HG03469 (cell line): ENCODE measurements around the gene R3HDM4.

Experiments used
- ATAC-seq: cut with Tn5 transposase; IDR thresholded peaks from one replicate; pipeline ENCODE4 v1.9.1; 2021; ENCODE audit warnings: mild to moderate bottlenecking, moderate library complexity, moderate number of reproducible peaks; ENCODE audit not compliant: unreplicated experiment

R3HDM4 gene

DNA sequence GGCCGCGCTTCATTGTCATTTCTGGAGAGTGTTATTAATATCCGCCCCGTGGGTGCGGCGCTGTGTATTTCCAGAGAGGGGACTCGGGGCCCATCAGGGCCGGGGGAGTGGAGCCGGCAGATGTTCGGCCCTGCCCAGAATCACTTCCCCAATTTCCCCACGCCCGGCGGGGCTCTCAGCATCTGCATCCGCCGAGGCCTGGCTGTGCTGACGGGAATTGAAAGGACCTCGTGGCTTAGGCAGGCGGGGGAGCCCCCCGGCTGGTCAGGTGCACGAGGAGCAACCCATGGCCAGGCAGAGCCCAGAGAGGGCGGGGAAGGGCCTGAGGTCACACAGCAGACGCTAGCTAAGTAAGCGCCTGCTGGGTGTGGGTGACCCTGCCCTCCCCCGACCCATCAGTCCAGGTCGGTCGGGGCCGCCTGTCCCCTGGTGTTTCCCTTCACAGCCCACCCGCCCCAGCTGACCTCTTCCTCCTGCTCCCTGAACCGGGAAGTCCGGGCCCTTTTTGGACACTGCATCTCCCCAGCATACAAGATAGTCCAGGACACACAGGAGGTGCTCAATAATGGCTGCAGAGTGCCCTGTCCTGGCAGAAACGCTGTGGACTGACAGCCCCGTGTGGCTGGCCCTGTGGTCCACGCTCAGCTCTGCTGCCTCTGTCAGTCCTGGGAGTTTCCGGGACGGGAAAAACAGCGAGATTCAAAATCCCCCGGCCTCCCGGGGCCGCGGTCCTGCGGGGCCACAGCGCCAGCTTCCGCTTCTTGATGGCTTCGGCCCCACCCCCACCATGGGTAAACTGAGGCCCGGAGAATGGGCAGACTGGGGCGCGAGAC, 34.9 kb upstream of the R3HDM4 start:
- peak; percentile 38 for ATAC-seq

DNA sequence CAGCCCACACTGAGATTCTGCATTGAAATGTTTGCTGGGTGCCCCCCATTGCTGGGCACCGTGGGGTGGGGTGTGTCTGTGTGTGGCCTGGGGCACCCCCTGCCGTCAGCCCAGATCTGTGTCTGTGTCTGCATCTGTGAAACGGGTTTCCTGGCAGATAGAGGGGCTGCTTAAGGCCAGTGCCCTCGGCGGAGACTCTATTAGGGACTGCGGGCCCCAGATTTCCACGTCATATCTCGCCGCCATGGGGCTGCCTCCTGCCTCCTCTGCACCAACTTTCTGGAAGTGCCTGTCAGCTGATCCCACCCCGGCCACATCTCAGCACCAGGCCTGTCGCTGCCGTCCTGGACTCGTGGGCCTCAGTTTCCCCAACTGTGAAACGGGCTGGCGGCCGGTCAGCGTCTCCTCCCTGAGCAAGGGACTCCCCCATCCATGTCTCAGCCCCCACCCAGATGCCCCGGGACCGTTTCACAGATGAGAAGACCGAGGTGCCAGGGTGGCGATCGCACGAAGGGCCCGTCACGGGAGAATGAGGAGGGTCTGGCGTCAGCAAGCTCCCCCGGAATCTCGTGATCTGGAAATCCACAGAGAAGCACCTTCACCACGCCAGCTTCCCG, 34.2 kb upstream of the R3HDM4 start:
- no peak for ATAC-seq

DNA sequence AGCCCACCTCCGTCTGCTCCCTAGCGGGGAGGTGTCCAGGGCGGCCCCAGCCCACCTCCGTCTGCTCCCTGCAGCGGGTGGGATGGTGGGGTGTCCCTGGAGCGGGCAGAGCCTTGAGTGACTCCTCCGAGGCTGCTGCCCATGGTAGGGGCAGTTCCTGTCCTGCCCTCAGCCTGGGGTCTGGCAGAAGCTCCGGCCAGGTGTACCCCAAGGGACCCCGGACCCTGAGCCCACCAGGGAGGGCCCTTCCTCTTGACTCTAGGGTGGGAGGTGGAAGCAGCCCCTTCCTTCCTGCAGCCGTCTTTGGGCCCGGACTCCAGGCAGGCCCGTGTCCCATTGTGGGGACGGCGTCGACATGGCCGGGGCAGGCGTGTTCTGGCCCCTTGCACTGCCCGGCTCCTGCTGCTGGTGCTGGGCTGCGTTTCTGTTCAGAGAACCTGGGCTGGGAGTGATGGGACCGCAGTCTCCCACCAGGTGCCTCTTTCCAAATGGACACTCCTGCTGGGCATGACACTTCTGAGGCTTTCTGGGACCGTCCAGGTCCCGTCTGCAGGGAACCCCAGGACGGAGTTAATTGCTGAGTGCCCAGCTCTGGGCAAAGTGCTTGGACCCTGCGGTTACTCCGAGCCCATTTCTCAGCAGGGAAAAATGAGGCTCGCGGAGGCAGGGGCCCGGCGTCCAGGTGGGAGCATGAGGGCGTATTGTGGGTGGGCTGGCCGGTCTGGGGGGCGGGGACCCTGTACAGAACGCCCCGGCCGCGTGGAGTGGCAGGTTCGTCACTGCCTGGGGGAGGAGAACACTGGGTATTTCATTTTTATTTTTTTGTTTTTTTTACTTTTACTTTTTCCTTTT, 32.6 kb upstream of the R3HDM4 start:
- no peak for ATAC-seq

DNA sequence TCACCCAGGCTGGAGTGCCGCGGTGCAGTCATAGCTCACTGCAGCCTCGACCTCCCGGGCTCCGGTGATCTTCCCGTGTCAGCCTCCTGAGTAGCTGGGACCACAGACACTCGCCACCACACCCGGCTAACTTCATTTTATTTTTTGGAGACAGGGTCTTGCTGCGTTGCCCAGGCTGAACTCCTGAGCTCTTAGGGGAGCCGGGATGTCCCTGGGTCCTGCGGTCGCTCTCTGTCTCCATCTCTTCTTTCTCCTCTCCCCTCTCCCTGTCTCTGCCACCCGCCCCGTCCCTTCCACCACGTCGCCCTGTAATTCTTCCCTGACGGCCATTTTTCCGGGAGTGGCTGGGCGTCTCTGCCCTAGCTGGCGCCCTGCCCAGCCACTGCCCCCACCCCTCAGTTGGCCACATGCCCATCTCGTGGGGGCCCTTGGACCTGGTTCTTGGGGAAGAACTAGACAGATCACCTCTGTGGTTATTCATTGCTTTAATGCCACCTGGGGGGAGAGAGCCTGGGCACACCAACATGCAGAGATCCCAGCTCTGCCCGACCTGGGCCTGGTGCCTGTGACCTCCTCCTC, 31.7 kb upstream of the R3HDM4 start:
- no peak for ATAC-seq

DNA sequence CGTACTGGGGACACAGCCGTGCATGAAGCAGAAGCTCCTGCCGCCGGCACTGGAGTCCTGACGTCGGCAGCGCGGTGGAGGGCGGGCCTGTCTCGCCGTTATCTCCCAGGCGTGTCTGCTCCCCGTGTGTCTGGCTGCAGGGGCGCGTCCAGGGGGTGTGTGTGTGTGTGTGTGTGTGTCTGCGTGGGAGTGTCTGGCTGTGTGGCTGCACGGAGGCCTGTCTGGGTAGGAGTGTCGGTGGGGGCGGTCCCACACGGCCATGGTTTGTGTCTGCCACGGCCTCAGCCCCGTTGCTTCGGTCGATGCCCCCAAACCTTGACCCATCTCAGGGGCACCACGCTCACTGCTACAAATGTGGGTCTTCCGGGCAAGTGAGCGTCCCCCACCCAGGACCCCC, 31.1 kb upstream of the R3HDM4 start:
- no peak for ATAC-seq

DNA sequence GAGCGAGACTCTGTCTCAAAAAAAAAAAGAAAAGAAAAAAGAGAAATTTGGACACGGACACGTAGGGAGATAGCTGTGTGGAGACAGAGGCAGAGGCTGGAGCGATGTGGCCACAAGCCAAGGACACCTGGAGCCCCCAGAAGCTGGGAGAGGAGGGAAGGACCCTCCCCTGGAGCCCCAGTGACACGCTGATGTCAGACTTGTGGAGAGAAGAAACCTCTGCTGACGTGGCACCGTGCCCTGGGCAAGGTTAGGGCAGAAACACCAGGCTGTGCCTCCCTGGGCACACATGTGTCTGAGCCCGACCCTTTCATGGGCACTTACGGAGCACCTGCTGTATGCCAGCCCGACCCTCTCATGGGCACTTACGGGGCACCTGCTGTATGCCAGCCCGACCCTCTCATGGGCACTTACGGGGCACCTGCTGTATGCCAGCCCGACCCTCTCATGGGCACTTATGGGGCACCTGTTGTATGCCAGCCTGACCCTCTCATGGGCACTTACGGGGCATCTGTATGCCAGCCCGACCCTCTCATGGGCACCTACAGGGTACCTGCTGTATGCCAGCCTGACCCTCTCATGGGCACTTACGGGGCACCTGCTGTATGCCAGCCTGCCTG, 30.6 kb upstream of the R3HDM4 start:
- ATAC-seq, result no peak

DNA sequence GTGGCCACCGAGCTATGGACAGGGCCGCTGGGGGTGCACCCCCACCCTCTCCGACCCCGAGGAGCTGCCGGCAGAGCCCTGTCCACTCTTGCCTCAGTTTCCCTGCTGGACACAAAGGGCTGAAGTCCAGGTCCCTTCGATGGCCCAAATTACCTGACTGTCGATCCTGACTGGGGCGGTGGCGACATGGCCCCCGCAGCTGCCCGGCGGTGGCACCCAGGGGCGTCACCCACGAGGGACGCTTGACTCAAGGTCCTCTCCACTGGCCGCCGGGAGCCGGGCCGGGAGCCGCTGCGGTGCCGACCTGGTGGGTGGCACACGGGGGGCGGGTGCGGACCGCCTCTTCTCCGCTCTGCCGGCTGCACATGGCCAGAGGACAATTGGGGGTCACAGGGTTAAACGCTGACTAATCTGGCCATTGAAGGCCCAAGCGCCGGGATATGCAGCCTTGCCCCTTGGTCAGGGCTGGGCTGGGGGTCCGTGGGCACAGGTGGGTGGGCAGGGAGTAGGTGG, 29.2 kb upstream of the R3HDM4 start:
- no peak for ATAC-seq

DNA sequence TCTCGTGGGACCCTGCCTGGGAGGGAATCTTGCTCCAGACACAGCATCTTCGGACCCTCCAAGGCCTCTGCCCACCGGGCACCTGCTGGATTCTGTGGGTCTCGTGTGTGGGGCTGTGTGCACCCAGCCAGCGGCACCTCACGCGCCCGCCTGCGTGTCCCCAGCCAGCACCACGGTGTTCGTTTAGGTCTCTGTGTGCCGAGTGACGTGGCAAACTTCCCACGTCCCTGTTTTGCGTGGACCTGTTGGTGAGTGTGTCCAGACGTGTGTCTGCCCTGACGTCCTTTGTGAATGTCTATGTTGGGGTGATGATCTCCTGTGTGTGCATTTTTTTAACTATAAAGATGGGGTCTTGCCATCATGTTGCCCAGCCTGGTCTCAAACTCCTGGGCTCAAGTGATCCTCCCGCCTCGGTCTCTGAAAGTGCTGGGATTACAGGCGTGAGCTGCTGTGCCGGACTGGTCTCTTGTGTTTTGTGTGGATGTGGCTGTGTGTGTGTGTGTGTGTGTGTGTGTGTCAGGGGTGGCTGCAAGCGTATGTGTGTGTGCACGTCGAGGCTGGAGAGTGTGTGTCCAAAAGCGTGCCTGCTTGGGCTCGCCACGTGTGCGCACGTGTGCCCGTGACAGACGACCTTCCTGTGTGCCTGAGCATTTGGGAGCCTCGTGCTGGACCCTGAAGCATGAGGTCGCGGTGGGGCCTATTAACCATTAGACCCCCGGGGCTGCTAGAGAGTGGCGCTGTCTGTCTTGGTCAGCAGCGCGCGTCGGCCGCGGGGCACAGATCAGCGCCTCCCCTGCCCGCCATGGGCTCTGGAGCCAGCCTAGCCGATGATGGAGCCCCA, 28.5 kb upstream of the R3HDM4 start:
- ATAC-seq, result peak; percentile 10

DNA sequence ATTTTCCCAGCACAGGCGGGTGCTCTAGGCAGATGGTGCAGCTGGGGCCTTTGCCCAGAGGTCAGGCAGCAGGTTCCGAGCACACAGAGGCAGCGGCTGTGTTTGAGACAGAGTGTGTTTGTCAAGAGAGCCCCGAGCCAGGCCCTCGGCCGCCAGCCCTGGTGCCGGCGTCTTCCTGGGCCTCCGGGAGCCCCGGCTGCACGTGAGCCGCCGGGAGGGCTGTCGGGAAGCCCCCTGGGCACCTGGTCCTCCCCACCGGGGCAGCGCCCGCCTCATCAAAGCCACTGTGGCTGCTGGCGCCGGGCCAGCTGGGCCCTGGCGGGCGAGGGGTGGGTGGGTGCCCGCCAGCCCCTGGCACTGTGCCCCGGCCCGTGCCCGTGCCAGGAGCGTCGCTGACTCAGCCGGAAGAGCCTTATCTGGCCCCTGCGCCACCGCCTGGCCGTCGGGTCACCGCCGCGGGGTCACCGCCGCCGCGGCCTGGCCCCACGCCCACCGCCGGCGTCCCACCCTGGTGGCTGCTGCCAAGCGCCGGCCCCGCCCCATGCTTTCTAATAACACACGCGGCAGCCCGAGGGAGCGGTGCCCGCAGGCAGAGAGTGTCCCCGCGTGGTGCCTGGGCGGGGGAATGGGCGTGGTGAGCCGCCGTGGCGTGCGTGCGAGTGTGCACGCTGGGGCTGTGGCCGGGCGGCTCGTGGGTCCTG, 27.7 kb upstream of the R3HDM4 start:
- ATAC-seq, result peak; percentile 37

DNA sequence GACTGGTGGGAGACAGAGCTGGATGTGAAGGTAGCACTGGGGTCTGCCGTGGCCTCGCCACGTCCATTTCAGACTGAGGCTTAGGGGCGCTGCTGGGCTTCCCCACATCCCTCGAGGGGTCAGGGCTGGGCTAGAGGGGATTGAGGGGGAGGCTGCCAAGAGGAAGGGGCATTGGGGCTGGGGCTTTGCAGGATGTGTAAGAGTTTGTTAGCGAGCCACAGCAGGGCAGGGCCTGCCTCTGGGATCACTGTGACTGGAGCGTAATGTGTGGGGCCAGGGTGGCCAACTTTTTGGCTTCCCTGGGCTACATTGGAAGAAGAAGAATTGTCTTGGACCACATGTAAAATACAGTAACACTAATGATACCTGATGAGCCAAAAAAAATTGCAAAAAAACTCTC, 26.9 kb upstream of the R3HDM4 start:
- ATAC-seq, result no peak

DNA sequence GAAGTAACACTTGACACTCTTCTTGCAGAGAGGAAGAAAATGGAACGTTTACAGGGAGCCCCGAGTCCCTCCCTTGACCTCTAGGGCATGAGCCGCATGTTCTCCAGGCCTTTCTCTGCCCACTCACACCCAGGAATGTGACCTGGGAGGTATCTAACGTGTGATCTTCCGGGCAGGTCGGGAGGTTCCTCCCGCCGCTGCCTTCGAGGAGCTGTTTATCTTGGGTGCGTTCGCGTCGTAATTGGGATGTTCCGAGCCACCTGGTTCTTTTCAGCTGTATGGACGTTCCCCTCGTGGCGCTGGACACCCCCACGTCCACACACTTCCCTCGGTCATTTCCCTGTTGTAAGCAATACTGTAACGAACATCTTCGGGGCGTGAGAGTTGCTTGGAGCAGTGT, 26.4 kb upstream of the R3HDM4 start:
- ATAC-seq, result no peak

DNA sequence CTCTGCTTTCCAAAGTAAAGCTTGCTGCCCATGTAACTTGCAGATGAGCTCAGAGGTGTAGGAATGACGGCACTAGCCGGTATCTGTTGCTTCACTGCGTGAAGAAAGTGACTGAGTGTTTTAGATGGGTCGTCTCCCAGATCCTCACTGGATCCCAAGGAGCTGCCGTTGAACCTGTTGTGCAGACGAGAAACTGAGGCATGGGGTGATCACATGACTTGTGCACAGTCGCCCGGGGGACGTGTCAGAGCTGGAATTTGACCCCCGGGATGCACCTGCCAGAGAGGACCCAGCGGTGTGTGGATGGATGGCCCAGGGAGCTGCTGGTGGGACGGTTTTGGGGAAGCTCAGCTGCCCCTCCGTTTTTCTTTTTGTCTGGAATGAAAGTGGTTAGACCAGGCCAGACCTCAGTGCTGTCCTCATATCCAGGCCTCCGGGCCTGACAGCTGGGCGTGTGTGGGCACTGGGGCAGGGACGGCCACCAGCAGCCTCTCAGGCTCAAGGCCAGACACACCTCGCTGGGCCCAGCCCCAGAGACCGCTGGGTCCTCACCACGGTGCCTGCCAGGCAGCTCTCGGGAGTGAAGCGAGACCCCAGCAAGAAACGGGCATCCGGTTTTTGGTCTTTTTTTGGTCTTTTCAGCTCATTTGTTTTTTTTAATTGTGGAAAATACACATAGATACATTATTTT, 25.4 kb upstream of the R3HDM4 start:
- no peak for ATAC-seq

DNA sequence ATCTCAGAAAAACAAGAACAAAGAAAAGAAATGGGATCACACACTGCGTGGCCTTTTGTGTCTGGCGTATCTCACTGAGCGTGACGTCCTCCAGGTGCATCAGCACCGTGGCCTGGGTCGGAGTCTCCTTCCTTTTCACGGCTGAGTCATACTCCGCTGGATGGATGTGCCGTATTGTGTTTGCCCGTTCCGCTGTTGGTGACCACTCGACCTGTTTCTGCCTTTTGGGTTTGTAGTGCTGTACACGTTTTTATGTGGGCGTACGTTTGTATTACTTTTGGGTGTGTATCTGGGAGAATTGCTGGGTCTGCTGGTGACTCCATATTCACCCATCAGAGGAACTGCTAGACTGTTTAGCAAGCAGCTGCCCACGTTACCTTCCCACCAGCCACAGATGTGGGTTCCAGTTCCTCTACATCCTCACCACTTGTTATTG, 24.3 kb upstream of the R3HDM4 start:
- ATAC-seq, result no peak

DNA sequence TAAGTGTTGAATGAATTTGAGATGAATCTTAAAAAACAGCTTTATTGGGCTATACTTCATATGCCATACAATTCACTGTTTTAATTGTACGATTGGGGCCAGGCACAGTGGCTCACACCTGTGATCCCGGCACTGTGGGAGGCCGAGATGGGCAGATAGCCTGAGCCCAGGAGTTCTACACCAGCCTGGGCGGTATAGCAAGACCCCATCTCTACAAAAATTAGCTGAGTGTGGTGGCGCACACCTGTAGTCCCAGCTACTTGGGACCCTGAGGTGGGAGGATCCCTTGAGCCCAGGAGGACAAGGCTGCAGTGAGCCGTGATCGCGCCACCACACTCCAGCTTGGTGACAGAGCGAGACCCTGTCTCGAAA, 23.1 kb upstream of the R3HDM4 start:
- ATAC-seq, result no peak

DNA sequence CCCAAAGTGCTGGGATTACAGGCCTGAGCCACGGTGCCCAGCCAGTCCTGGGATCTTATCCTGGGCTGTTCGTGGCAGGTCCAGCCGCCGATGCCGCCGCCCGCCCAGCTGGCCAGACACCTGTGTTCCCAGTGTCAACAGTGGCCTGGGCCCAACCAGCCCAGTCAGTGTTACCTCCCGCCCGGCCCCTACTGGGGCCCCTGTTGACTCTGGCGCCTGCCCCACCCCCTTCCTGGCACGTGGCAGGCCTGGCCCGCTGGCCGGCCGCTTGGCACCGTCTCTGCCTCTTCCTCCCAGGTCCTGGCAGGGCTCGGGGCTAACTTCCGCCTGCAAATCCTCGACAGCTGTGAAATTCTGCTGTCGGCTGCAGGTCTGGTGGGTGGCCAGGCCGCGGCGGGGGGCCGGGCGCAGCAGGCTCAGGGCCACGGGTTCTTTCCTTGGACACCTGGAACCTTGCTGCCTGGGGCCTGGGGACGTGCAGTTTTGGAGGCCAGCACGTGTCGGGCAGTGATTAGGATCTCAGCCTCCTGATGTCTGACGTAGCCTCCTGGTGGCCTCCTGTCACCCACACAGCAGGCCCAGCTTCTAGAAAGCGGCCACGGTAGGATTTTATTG, 22.0 kb upstream of the R3HDM4 start:
- no peak for ATAC-seq

DNA sequence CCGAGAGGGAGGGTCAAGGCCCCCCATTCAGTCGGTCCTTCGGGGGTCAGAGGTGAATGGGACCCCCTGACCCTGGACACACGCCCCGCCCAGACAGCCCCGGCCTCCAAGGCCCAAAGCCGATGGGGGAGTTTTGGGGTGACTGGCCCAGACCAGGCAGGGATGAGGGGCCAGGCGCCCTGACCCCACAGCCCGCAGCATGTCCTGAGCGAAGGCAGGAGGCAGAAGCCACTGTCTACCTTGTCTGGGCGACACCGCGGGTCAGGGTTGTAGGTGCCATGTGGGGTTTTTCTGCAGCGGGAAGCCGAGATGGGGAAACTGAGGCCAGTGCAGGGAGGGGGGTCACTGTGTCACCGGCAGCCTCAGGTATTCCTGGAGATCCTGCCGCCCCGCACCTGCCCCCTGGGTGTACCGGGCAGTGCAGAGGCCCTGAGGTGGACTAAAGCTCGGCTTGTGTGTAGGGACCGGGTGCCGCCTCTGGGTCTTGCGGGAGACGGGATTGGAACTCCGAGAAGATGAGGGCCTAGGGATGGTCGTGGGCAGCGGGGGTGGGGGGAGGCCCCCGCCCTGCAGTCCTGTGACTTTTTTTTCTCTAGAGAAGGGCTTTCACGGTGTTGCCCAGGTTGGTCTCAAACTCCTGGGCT, 21.3 kb upstream of the R3HDM4 start:
- no peak for ATAC-seq

DNA sequence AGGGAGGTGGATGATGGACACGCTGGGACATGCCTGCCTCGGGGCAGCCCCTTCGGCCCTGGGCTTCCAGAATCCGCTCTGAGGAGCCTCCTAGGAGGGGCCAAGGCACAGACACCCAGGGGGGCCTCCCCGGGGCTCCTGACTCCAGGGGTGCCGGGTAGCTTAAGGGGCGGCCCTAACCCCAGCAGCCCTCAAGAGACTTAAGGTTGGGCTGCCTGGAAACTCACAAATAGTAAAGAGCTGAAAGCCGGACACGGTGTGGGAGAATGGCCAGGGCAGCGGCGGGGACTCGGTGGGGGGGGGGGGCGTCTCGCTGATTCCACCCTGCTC, 20.5 kb upstream of the R3HDM4 start:
- no peak for ATAC-seq
